Endothelial cell of umbilical vein (primary cell): ENCODE measurements around the gene PPBP. TPM values are rescaled to one million over a fixed set of nuclear protein-coding genes. Genes with fewer than 3 reads are reported as not detected.

Experiments
- BruUV-seq: library from RNA; stranded (reverse); fragments of 400-500 nt; replicated peaks from 2 replicates; lab custom pipeline; 2021; lab: Mats Ljungman, UMichigan
- CTCF ChIA-PET: fragments of 300-600, 350-600 bp; sonication (Branson Sonifier 250); formaldehyde crosslinking; loops from one replicate; lab custom pipeline; 2021; ENCODE audit warnings: antibody characterized with exemption, inconsistent platforms; lab: Charles Lee
- POLR2A ChIA-PET: fragments of 300-600, 350-600 bp; sonication (Branson Sonifier 250); formaldehyde crosslinking; loops from one replicate; lab custom pipeline; 2021; ENCODE audit warnings: antibody characterized with exemption, inconsistent platforms; lab: Charles Lee
- DNase-seq: peaks from one replicate; pipeline ENCODE4 v3.0.0-alpha.2; 2011; ENCODE audit warnings: low read depth, low spot score
- FAIRE-seq: peaks from 2 replicates; lab custom pipeline; 2011; peaks lifted over from hg19 to GRCh38; lab: Jason Lieb, UNC
- H2AFZ ChIP-seq: 2 replicates; pipeline ENCODE4 v1.6.0; 2012; ENCODE audit warnings: low read depth, low read length, control low read depth, inconsistent platforms
- H3K27ac ChIP-seq: 2 replicates; pipeline ENCODE4 v1.5.1; 2011; ENCODE audit warnings: low read depth, mild to moderate bottlenecking, control low read depth, low read length, moderate library complexity; ENCODE audit not compliant: insufficient read depth
- H3K27me3 ChIP-seq, 2 experiments: 2 replicates each; pipeline versions ENCODE4 v1.6.0 to v1.6.1; 2011; ENCODE audit warnings: low read length in 2 of 2, mixed read lengths in 1 of 2; ENCODE audit not compliant: control insufficient read depth in 2 of 2, insufficient read depth in 2 of 2
- H3K36me3 ChIP-seq, 2 experiments: 2 replicates in 1 of 2; 3 replicates in 1 of 2; pipeline ENCODE4 v1.5.1; 2011; ENCODE audit warnings: low read length in 2 of 2, mild to moderate bottlenecking in 1 of 2, moderate library complexity in 1 of 2; ENCODE audit not compliant: control insufficient read depth in 2 of 2, insufficient read depth in 2 of 2; ENCODE audit errors: extremely low read depth in 1 of 2
- H3K4me1 ChIP-seq: 3 replicates; pipeline ENCODE4 v1.5.1; 2011; ENCODE audit warnings: mild to moderate bottlenecking, low read length; ENCODE audit not compliant: control insufficient read depth, insufficient read depth; ENCODE audit errors: extremely low read depth
- H3K4me2 ChIP-seq: 2 replicates; pipeline ENCODE4 v1.6.1; 2011; ENCODE audit warnings: low read length, control low read depth, mixed read lengths; ENCODE audit not compliant: insufficient read depth
- H3K4me3 ChIP-seq, 3 experiments: fragments of 200-600 bp in 1 of 3; sonication (generic), shearing (Covaris generic) in 1 of 3; replicated peaks in 1 of 3; 2 replicates each; pipeline ENCODE4 v1.5.1; 2011 to 2016; ENCODE audit warnings: control low read depth in 3 of 3, low read length in 3 of 3, mild to moderate bottlenecking in 2 of 3, inconsistent platforms in 1 of 3, low read depth in 1 of 3, moderate library complexity in 1 of 3; ENCODE audit not compliant: insufficient read depth in 1 of 3
- H3K79me2 ChIP-seq: 2 replicates; pipeline ENCODE4 v1.6.0; 2012; ENCODE audit warnings: low read length, inconsistent platforms; ENCODE audit not compliant: control insufficient read depth, insufficient read depth
- H3K9ac ChIP-seq: replicated peaks from 2 replicates; pipeline ENCODE3; 2011; ENCODE audit warnings: low read length, control low read depth; ENCODE audit not compliant: insufficient read depth; ENCODE audit errors: extremely low read depth
- H3K9me1 ChIP-seq: replicated peaks from 3 replicates; pipeline ENCODE4 v1.6.0; 2011; ENCODE audit warnings: mild to moderate bottlenecking, low read length; ENCODE audit not compliant: control insufficient read depth, insufficient read depth; ENCODE audit errors: extremely low read depth
- H3K9me3 ChIP-seq: replicated peaks from 2 replicates; pipeline ENCODE4 v1.5.1; 2012; ENCODE audit warnings: low read length, inconsistent platforms; ENCODE audit not compliant: control insufficient read depth, insufficient read depth
- H4K20me1 ChIP-seq: replicated peaks from 2 replicates; pipeline ENCODE3; 2011; ENCODE audit warnings: mild to moderate bottlenecking, low read length; ENCODE audit not compliant: control insufficient read depth, insufficient read depth; ENCODE audit errors: extremely low read depth
- CTCF ChIP-seq, 2 donors: IDR thresholded peaks; 1 replicate in 1 of 2; 2 replicates in 1 of 2; pipeline ENCODE4 v1.5.1; 2011; ENCODE audit warnings: low read length in 2 of 2, mild to moderate bottlenecking in 2 of 2, moderate library complexity in 2 of 2, control low read depth in 1 of 2, inconsistent platforms in 1 of 2, low read depth in 1 of 2; ENCODE audit not compliant: insufficient read depth in 1 of 2; ENCODE audit errors: extremely low read depth in 1 of 2
- EZH2 ChIP-seq: IDR thresholded peaks from 2 replicates; pipeline ENCODE4 v1.6.1; 2012; ENCODE audit warnings: borderline replicate concordance, low read depth, mild to moderate bottlenecking, moderate library complexity, low read length, inconsistent platforms; ENCODE audit not compliant: severe bottlenecking
- FOS ChIP-seq: IDR thresholded peaks from 2 replicates; pipeline ENCODE4 v1.6.1; 2011; ENCODE audit warnings: mild to moderate bottlenecking, low read length, moderate library complexity, borderline replicate concordance; ENCODE audit not compliant: insufficient read depth
- GATA2 ChIP-seq: IDR thresholded peaks from 2 replicates; pipeline ENCODE4 v1.7.0; 2011; ENCODE audit warnings: low read depth, mild to moderate bottlenecking, moderate library complexity, mixed read lengths, low read length; ENCODE audit not compliant: insufficient read length, insufficient read depth
- JUN ChIP-seq: IDR thresholded peaks from 2 replicates; pipeline ENCODE4 v1.6.1; 2011; ENCODE audit warnings: borderline replicate concordance, low read depth; ENCODE audit not compliant: insufficient read length, insufficient read depth
- MAX ChIP-seq: IDR thresholded peaks from 2 replicates; pipeline ENCODE4 v1.6.1; 2011; ENCODE audit not compliant: insufficient read depth, insufficient read length
- MYC ChIP-seq: IDR thresholded peaks from one replicate; pipeline ENCODE4 v1.6.1; 2011; ENCODE audit warnings: mild to moderate bottlenecking, low read depth, low read length
- POLR2A ChIP-seq: IDR thresholded peaks from 2 replicates; pipeline ENCODE4 v1.6.1; 2012; ENCODE audit warnings: low read depth, mild to moderate bottlenecking, control low read depth, low read length
- POLR2AphosphoS5 ChIP-seq: IDR thresholded peaks from 2 replicates; pipeline ENCODE4 v1.6.1; 2012; ENCODE audit warnings: low read depth, mild to moderate bottlenecking, control low read depth, low read length, moderate library complexity; ENCODE audit not compliant: insufficient read depth
- dilution Hi-C: fragments of 300-500 bp; cut with MboI; formaldehyde crosslinking; loops from one replicate; pipeline ENCODE4 v1.15.0; 2019; ENCODE audit warnings: low sequenced_read_pairs; ENCODE audit not compliant: extremely low pct_ligation_motif_present
- intact Hi-C: fragments of 100-400 bp; cut with micrococcal nuclease; formaldehyde crosslinking; loops from one replicate; pipeline ENCODE4 v1.10.0; 2022
- polyA plus RNA-seq, 4 experiments: library from polyadenylated mRNA; depleted of rRNA in 3 of 4; stranded (reverse) in 3 of 4; unstranded in 1 of 4; fragments of >200 nt; gene quantifications; 2 replicates each; pipeline versions ENCODE4 v1.2.1 to v1.2.3, GENCODE V29; 2011 to 2012; ENCODE audit warnings: missing spikeins in 1 of 4
- total RNA-seq: library from RNA; stranded (reverse); gene quantifications from 2 replicates; pipeline ENCODE4 v1.2.3, GENCODE V29; 2021

Gene PPBP
- total and polyA plus RNA-seq, 2 donors (not counting 3 experiments of a cell fraction or from before 2014, with no cell fraction given), result not detected

- FAIRE-seq (no peak), DNase-seq (no peak)
- Histone ChIP-seq H3K27me3 (no peaks in the 10 kb centered on the region), H3K27ac (no peak overlapping the region), H4K20me1 (no peaks in the 10 kb centered on the region), H3K4me3 (no peak overlapping the region), H3K36me3 (no peaks in the 10 kb centered on the region), H3K9ac (no peak overlapping the region), H3K9me3 (no peaks in the 10 kb centered on the region), H3K4me1 (no peaks in the 10 kb centered on the region), H3K9me1 (no peaks in the 10 kb centered on the region), H3K4me2 (no peak overlapping the region), H3K79me2 (no peaks in the 10 kb centered on the region), H2AFZ (no peak overlapping the region)
- ChIA-PET CTCF (interaction anchor here (1.1 to 1.5 kb wide), 2 partner anchors 11 to 22 kb away, joined by 3 to 4 read pairs; partner anchors contain the start of gene CXCL5), POLR2A (no interaction called here)
- intact Hi-C loops (no loop called here), dilution Hi-C loops (no loop called here)
- BruUV-seq, result no TSS peak
- TF ChIP-seq POLR2A, result no peak
- no peak for TF ChIP-seq FOS
- TF ChIP-seq MYC, result no peak
- TF ChIP-seq EZH2, result no peak
- no peak for TF ChIP-seq MAX
- no peak for TF ChIP-seq CTCF (IDR thresholded peaks at IDR 0.05; ENCODE audit: extremely low read depth in 1 of 2, insufficient read depth in 1 of 2, low read depth in 1 of 2, low read length in 2 of 2)
- TF ChIP-seq JUN, result no peak
- no peak for TF ChIP-seq POLR2AphosphoS5
- TF ChIP-seq GATA2, result no peak
These were observed 11.8 kb downstream of the PPBP start for GRCh38 chr4:73976217-73976616.
